ENCODE measurements around the gene SSBP2.

DNA sequence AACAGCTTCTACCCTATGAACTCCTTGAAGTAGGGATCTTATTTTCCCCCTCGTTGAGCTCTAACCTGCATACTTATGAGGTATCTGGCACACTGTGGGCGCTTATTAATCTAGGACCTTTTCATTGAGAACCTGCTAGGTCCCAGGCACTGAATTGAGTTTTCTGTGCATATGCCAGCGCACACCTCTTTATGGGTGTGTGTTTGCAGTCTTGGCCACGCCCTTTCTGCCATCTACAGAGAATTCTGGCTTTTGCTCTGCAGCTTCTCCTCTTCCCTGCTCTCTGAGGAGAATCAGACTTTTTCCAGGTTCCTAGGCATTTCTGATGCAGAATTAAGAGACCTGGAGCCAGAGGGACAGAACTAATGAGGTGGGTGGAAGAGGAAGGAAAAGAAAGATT lies 25.4 kb upstream of the SSBP2 start:
- no peak for TF ChIP-seq POLR2A (IDR thresholded peaks at IDR 0.05)
- TF ChIP-seq, protein P1, sequence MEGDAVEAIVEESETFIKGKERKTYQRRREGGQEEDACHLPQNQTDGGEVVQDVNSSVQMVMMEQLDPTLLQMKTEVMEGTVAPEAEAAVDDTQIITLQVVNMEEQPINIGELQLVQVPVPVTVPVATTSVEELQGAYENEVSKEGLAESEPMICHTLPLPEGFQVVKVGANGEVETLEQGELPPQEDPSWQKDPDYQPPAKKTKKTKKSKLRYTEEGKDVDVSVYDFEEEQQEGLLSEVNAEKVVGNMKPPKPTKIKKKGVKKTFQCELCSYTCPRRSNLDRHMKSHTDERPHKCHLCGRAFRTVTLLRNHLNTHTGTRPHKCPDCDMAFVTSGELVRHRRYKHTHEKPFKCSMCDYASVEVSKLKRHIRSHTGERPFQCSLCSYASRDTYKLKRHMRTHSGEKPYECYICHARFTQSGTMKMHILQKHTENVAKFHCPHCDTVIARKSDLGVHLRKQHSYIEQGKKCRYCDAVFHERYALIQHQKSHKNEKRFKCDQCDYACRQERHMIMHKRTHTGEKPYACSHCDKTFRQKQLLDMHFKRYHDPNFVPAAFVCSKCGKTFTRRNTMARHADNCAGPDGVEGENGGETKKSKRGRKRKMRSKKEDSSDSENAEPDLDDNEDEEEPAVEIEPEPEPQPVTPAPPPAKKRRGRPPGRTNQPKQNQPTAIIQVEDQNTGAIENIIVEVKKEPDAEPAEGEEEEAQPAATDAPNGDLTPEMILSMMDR (IDR thresholded peaks at IDR 0.05): no peak

Data from esophagus squamous epithelium (tissue), 4 donors.